GM12874 (cell line): ENCODE measurements around the gene ACLY.

Experiments
- TF ChIP-seq, protein P1 (sequence below): IDR thresholded peaks from 2 replicates; pipeline ENCODE4 v1.5.1; 2011; ENCODE audit warnings: low read depth, mild to moderate bottlenecking, control low read depth, low read length, moderate library complexity; ENCODE audit not compliant: insufficient read depth

ACLY gene

DNA sequence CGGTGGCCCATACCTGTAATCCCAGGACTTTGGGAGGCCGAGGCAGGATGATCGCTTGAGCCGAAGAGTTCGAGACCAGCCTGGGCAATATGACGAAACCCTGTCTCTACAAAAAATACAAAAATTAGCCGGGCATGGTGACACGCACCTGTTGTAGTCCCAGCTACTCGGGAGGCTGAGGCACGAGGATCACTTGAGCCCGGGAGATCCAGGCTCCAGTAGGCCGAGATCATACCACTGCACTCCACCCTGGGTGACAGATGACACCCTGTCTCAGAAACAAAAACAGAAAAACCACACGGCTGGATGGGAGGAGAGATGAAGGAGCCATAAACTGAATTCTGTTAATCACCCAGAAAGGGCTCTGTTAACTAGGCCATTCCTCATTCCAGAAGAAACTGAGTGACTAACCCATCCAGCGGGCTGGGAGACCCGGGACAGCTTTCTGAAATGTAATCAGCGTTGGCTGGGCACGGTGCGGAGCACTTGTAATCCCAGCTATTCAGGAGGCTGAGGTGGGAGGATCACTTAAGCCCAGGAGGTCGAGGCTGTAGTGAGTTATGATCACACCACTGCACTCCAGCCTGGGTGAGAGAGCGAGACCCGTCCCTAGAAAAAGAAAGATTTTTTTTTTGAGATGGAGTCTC, 82.1 kb downstream of the ACLY start:
- TF ChIP-seq, protein P1, sequence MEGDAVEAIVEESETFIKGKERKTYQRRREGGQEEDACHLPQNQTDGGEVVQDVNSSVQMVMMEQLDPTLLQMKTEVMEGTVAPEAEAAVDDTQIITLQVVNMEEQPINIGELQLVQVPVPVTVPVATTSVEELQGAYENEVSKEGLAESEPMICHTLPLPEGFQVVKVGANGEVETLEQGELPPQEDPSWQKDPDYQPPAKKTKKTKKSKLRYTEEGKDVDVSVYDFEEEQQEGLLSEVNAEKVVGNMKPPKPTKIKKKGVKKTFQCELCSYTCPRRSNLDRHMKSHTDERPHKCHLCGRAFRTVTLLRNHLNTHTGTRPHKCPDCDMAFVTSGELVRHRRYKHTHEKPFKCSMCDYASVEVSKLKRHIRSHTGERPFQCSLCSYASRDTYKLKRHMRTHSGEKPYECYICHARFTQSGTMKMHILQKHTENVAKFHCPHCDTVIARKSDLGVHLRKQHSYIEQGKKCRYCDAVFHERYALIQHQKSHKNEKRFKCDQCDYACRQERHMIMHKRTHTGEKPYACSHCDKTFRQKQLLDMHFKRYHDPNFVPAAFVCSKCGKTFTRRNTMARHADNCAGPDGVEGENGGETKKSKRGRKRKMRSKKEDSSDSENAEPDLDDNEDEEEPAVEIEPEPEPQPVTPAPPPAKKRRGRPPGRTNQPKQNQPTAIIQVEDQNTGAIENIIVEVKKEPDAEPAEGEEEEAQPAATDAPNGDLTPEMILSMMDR, result no peak

DNA sequence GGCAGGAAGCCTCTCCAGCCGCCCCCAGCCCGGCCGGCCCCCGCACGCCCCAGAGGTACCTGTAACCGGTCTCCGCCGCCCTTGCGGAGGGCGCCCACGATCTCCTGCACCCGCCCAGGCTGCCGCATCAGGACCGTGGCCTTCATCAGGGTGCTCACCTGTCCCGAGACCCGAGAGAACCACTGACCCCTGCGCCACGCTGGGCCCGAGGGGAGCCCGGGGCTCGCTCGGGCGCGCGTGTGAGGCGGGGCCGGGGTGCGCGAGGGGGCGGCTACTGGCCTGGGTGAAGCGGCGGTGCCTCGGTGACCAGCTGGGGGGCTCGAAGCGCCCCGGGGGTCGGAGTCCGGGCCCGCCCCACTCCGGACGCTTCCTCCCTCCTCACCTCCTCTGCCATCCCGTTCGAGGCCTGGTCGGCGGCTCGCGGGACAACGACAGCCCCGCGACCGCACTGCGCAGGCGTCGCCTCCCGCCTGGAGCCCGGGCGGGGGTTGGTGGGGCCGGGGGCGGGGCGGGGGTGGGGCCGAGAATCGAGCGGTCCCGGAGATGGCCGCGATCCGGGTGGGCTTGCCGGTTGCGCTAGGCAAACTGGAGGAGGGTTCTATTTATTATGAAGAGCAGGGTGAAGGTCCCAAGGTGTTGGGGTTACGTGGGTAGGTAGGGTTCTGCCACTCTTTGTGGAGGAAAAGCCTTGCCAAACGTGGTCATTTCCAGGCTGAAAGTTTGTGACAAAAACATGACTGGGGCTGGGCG, 82.8 kb downstream of the ACLY start, which contains the start of gene NT5C3B:
TSS of gene NT5C3B (minus strand) at position 433 of the 750 bp plus-strand sequence. CDS start at position 394, 39 bp downstream.
- TF ChIP-seq, protein P1, result no peak

DNA sequence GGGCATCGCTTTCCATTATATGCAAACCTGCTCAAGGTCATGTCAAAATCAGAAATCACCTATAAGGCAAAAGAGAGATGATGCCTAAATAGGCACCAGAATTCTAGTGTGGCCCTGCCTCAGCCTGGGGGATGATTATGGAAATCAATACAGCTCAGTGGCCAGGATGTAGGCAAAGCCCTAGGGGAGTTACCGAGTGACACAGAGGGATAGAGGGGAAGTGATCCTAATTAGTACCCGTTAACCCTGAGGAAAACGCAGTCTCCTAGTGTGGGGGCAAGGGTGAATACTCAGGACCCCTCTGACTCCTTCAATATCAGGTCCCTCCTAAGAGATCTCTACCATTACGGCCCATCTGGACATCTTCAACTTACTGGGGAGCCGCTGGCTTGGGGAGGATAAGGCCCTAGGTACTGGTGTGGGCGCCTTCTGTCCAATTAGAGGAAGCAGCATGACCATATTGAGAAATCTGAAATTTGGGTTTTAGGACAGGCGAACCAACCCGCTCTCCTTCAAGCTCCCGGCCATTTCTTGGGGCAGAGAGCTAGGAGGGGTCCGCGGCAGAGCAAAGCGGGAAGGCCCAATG, 83.4 kb downstream of the ACLY start:
- TF ChIP-seq, protein P1, result no peak

DNA sequence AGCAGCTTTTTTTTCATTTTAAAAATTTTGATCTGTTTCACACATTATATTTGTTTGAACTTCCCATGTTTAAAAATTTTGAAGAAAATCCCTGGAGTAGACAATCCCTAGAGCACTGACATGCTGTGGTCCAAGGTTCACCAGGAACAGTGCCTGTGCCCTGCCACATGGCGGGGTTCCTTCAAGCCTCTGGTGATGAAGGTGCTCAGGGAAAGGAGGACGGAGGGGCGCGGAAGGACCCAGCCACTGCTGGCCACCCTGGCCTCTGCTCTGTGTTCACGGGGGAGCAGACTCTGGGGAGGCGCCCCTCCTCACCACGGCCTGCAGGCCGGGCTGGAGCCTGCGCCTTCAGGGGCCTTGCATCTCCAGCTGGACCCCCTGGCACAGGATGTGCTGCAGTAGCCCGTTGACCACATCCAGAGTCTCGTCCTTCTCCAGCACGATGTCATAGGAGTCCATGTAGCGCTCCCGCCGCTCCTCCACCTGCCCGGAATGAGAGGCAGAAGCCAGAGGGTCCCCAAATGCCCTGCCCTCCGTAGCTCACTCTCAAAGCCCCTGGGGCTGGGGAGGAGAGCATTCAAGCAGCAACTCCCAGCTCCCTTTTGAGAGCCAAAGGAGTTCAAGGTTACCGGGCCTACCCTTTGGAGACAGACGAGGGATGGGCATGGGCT, 93.4 kb downstream of the ACLY start:
- TF ChIP-seq, protein P1, result no peak

DNA sequence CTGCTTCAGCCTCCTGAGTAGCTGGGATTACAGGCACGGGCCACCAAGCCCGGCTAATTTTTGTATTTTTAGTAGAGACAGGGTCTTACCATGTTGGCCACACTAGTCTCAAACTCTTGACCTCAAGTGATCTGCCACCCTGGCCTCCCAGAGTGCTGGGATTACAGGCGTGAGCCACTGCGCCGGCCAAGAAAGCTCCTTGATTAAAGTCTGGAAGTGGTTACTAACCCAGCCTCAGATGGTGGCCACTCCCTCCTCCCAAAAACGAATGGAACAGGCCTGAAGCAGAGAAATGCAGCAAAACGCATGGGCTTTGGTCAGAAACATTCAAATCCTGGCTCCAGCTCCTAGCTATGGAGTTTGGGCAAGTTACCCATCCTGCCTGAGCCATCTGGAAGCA, 94.7 kb downstream of the ACLY start:
- TF ChIP-seq, protein P1, result no peak

DNA sequence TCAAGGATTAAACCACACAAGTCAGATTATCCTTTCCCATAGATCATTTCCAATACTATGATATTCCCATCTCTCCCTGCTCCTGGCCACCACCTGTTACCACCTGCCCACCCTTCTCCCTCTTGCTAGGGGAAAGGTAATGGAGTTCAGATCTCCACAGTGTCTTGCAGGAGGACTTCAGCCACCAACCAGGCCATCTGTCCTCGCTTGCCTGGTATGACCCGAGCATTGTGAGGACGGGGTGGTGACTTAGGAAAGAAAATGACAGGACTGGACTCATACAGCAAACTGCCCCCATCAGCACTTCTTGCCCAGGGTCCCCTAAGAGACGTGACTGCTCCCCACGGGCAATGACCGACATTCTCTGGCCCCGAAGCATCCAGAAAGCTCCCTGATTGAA, 95.2 kb downstream of the ACLY start:
- TF ChIP-seq, protein P1, result no peak

DNA sequence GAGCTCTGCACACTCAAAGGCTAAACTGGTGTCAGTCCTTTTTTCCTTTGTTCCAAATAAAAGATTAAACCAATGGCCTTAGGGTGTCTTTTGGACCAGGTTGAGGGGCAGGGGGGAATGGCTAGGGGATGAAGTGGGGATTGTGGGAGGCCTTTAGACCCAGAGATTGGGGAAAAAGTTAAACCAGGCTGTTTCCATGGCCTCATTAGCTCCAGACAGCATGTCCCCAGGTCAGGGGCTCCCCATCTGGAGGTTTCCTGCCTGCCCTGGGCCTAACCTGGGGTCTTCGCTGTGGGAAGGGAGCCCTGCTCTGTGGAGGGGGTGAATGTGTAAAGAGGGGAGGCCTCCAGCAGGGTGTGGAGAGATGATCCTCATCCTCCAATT, 95.6 kb downstream of the ACLY start:
- TF ChIP-seq, protein P1, result no peak
